ENCODE measurements around the gene NGLY1.

Gene NGLY1

GRCh38 chr3:25782938-25783660 lies at the start of gene NGLY1:
NGLY1 (minus strand) TSS chr3:25783443; CDS start chr3:25783390, 53 bp downstream.
- peak; percentile 69 to 76 for DNase-seq

GRCh38 chr3:25831578-25831977 lies 48.3 kb upstream of the NGLY1 start:
- DNase-seq, result peak in 1 of 2 donors; percentile 45

GRCh38 chr3:25830373-25831280 lies 47.4 kb upstream of the NGLY1 start:
- peak; percentile 2 to 76 for DNase-seq

- no peak for DNase-seq
These were observed 43.3 kb upstream of the NGLY1 start for GRCh38 chr3:25826510-25826909.

- DNase-seq, result no peak
These were observed 40.1 kb upstream of the NGLY1 start for GRCh38 chr3:25823314-25823713.

- no peak for DNase-seq
These were observed 38.7 kb upstream of the NGLY1 start for GRCh38 chr3:25821746-25822573.

- no peak for DNase-seq
These were observed 37.7 kb upstream of the NGLY1 start for GRCh38 chr3:25820816-25821486.

GRCh38 chr3:25820366-25820765 lies 37.1 kb upstream of the NGLY1 start:
- peak in 1 of 2 donors; percentile 17 for DNase-seq

- no peak for DNase-seq
These were observed 35.1 kb upstream of the NGLY1 start for GRCh38 chr3:25818335-25818734.

- DNase-seq, result no peak
These were observed 34.4 kb upstream of the NGLY1 start for GRCh38 chr3:25817638-25818037.

GRCh38 chr3:25817107-25817506 lies 33.9 kb upstream of the NGLY1 start:
- DNase-seq, result no peak

- no peak for DNase-seq
These were observed 29.4 kb upstream of the NGLY1 start for GRCh38 chr3:25812644-25813043.

GRCh38 chr3:25804676-25805075 lies 21.4 kb upstream of the NGLY1 start:
- no peak for DNase-seq

- DNase-seq, result no peak
These were observed 20.6 kb upstream of the NGLY1 start for GRCh38 chr3:25803833-25804232.

GRCh38 chr3:25801786-25802185 lies 18.5 kb upstream of the NGLY1 start:
- DNase-seq, result no peak

- DNase-seq, result peak; percentile 66 to 71
These were observed 6.6 kb upstream of the NGLY1 start, which contains the start of gene OXSM for GRCh38 chr3:25789596-25790556. OXSM (plus strand) TSS chr3:25790090; CDS start chr3:25791021, 931 bp downstream.

- DNase-seq, result no peak
These were observed 6.0 kb upstream of the NGLY1 start for GRCh38 chr3:25789209-25789595.

- no peak for DNase-seq
These were observed 4.4 kb upstream of the NGLY1 start for GRCh38 chr3:25787689-25788088.

GRCh38 chr3:25785826-25786225 lies 2.6 kb upstream of the NGLY1 start:
- DNase-seq, result no peak

GRCh38 chr3:25784971-25785370 lies 1.7 kb upstream of the NGLY1 start:
- no peak for DNase-seq

Data from hippocampal formation (tissue), 2 donors.